GM18951 (cell line): ENCODE data around the gene SEC63.
"Not testable (repeated sequence)": the region's sequence is repeated elsewhere in the genome, so short reads cannot be mapped to it uniquely, and the experiment has no call there.

Source experiments
- POLR2A ChIP-seq: IDR thresholded peaks from 4 replicates; pipeline ENCODE4 v1.6.1; 2011; ENCODE audit warnings: mild to moderate bottlenecking; ENCODE audit not compliant: insufficient read length, insufficient read depth; ENCODE audit errors: extremely low read depth
- in situ Hi-C: fragments of 300-500 bp; cut with MboI; formaldehyde crosslinking; loops from one replicate; pipeline ENCODE4 v1.12.0; 2022; ENCODE audit warnings: low sequenced_read_pairs, mixed read lengths, inconsistent platforms; ENCODE audit not compliant: unreplicated experiment

Gene SEC63

DNA sequence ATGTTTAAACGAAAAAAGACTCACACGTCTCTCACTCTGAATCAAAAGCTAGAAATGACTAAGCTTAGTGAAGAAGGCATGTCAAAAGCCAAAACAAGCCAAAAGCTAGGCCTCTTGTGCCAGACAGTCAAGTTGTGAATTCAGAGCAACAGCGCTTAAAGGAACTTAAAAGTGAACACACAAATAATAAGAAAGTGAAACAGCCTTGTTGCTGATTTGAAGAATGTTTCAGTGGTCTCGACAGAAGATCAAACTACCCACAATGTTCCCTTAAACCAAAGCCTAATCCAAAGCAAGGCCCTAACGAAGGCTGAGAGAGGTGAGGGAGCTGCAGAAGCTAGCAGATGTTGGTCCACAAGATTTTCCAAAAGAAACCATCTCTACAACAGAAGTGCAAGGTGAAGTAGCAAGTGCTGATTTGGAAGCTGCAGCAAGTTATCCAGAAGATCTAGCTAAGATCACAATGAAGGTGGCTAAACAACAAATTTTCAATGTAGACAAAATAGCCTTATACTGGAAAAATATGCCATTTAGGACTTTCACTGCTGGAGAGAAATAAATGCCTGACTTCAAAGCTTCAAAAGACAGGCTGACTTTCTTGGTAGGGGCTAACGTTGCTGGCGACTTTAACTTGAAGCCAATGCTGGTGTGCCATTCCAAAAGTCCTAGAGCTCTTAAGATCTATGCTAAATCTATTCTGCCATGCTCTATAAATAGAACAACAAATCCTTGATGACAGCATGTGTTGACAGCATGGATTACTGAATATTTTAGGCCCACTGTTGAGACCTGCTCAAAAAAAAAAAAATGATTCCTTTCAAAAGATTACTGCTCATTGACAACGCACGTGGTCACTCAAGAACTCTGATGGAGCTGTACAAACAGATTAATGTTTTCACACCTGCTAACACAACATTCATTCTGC lies 40.3 kb downstream of the SEC63 start:
- in situ Hi-C loops, result no loop called here

DNA sequence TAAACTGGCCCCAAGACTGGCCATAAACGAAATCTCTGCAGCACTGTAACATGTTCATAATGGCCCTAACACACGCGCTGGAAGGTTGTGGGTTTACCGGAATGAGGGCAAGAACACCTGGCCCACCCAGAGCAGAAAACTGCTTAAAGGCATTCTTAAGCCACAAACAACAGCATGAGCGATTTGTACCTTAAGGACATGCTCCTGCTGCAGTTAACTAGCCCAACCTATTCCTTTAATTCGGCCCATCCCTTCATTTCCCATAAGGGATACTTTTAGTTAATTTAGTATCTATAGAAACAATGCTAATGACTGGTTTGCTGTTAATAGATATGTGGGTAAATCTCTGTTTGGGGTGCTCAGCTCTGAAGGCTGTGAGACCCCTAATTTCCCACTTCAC lies 41.0 kb downstream of the SEC63 start:
- in situ Hi-C loops, result not testable (repeated sequence)

More for the DNA sequence above, 40.3 kb downstream of the SEC63 start:
- no peak for TF ChIP-seq POLR2A

GRCh38 chr6:107911692-107912091 lies 46.3 kb downstream of the SEC63 start:
- in situ Hi-C loops, result no loop called here
- no peak for TF ChIP-seq POLR2A

GRCh38 chr6:107894809-107895396 lies 63.1 kb downstream of the SEC63 start:
- TF ChIP-seq POLR2A, result no peak
- in situ Hi-C loops, result no loop called here

DNA sequence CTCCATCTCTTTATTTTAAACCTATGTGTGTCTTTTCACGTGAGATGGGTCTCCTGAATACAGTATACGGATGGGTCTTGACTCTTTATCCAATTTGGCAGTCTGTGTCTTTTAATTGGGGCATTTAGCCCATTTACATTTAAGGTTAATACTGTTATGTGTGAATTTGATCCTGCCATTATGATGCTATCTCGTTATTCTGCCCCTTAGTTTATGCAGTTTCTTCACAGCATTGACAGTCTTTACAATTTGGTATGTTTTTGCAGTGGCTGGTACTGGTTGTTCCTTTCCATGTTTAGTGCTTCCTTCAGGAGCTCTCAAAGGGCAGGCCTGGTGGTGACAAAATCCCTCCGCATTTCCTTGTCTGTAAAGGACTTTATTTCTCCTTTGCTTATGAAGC lies 67.6 kb downstream of the SEC63 start:
- in situ Hi-C loops, result not testable (repeated sequence)

DNA sequence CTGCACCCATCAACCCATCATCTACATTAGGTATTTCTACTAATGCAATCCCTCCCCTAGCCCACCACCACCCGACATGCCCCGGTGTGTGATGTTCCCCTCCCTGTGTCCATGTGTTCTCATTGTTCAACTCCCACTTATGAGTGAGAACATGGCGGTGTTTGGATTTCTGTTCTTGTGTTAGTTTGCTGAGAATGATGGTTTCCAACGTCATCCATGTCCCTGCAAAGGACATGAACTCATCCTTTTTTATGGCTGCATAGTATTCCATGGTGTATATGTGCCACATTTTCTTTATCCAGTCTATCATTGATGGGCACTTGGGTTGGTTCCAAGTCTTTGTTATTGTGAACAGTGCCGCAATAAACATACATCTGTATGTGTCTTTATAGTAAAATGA lies 72.1 kb downstream of the SEC63 start:
- in situ Hi-C loops, result not testable (repeated sequence)

- no peak for TF ChIP-seq POLR2A
These were observed 78.1 kb downstream of the SEC63 start for GRCh38 chr6:107879941-107880340.

DNA sequence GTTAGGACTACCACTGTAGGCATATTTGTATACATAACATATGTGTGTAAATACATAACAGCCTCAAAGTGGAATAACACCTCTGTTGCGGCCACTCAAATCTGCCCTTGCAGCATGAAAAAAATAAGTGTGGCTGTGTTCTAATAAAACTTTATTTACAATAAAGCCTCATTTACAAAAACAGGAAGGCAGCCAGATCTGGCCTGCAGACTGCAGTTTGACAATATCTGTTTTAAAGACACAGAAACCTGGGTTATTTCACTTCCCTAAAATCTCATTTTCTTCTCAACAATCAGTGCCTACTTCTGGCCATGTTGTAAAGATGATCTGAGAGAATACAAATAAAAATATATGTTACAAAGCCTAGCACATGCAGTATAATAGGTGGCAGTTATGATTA lies 80.0 kb downstream of the SEC63 start:
- in situ Hi-C loops, result no loop called here
- no peak for TF ChIP-seq POLR2A

More at GRCh38 chr6:107879941-107880340, 78.1 kb downstream of the SEC63 start:
- in situ Hi-C loops, result no loop called here

DNA sequence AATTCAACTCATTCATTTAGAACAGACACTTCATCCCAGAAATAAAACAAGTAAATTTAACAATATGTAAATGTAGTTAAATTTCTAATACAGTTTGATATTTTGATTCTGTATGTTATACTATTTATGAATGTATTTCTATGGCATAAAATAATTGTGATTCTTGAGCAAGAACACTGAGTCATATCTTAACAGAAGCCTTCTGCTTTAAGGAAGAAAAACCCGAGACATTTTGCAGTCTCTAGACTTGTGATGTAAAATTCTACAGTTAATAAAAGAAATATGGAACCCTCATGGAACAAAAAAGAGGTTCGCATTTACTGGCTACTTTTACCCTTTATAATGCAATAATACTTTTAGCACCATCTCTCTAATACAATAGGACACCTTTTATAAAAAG lies 86.0 kb downstream of the SEC63 start:
- in situ Hi-C loops, result no loop called here
- TF ChIP-seq POLR2A, result no peak

DNA sequence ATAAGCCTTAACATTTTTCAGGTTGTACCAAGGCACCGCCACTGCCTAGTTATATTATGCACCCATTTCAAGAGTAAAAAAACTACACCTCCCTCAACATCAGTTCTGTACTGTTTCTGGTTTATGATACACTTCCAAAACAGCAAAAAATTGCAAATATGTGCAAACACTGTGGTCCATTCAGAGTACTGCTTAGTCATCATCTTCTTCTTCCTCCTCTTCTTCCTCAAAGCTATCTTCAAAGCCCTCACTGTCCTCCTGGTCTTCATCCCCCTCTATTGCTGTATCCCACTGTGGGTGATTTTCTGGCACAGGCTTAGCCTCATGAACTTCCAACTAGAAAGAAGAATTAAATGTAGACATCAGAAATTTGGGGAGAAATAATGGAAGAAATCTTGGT lies 86.5 kb downstream of the SEC63 start:
- in situ Hi-C loops, result not testable (repeated sequence)

DNA sequence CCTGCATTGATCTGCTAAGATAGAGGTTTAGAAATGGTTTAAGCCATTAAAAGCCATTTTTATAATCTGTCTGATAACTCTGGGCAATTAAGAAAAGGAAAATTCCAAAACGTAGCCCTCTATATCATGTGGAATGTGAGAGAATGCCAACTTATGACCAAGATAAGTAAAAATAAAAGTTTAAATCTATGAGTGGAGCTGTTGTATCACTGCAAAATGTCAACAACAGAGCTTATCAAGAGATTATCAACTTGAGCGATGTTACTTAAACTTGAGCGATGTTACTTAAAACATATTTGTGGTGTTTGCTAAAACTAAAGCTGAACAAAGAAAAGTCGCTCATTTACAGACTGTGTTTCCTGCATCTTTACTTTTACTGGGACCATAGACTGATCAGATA lies 87.0 kb downstream of the SEC63 start:
- TF ChIP-seq POLR2A, result no peak
- in situ Hi-C loops, result no loop called here

DNA sequence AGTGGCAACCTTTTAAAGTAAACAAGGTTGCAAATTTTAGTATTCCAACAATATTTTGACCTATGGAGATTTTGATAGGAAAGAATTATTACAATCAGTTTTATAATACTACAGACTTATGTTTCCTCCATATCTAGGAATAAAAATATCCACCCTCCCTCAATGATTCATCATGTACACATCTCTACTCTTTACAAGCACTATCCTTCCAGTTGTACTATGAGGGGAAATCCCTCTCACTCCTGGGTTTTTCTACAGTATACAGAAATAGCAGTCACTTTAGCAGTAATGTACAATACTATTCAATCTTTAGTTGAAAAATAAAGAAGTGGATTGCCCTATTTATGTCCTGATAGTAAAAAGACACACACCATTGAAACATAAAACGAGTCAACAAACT lies 87.6 kb downstream of the SEC63 start:
- in situ Hi-C loops, result no loop called here
- TF ChIP-seq POLR2A, result no peak

- in situ Hi-C loops, result no loop called here
- TF ChIP-seq POLR2A, result no peak
These were observed 88.1 kb downstream of the SEC63 start for GRCh38 chr6:107869871-107870270.

DNA sequence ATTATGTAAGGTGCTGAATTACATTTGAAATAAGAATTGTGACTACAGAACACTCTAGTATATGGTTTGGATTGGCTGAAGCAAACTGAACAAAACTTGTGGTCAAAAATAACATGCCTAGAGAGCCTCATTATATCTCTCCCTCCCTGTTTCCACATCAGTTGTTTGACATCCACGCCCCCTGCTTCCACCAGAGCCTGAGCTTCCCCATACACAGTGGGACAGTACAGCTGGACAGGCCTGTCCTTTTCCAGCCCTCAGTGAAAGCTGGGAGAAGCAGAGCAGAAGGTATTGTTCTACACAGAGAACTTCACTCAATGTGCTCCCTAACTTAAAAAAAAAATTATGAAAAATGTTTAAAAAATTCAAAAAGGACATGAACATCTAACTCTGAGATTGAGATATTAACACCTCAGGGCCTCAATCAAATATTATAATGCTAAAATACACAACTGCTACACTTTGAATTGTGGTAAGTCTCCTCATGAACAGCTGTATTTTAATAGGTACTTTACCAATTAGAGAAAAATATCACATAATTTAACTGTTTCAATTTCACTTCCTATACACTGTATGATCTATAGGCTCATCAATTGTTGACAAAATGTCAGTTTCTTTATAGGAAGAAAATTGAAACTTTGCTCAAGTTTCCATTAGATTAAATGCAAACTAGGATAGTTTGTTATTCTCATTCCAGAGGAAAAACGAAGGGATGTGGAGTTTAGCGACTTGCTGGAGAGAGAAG lies 89.0 kb downstream of the SEC63 start:
- in situ Hi-C loops, result no loop called here
- no peak for TF ChIP-seq POLR2A
